Mesendoderm (in vitro differentiated cells): ENCODE data around the gene TGIF1.

ENCODE experiments used
- DNase-seq: peaks from one replicate; pipeline ENCODE4 v3.0.0; 2013
- H2AK5ac ChIP-seq: 2 replicates; pipeline ENCODE4 v1.6.1; 2013; ENCODE audit warnings: low read length, inconsistent platforms
- H2BK120ac ChIP-seq: 2 replicates; pipeline ENCODE4 v1.6.1; 2013; ENCODE audit warnings: low read depth, mild to moderate bottlenecking, low read length, moderate library complexity, mixed read lengths
- H2BK15ac ChIP-seq: replicated peaks from 2 replicates; pipeline ENCODE4 v1.6.1; 2013; ENCODE audit warnings: low read depth, mild to moderate bottlenecking, moderate library complexity
- H2BK5ac ChIP-seq: 2 replicates; pipeline ENCODE4 v1.6.1; 2013; ENCODE audit warnings: low read length, inconsistent platforms
- H3K18ac ChIP-seq: 2 replicates; pipeline ENCODE4 v1.6.1; 2013; ENCODE audit warnings: mild to moderate bottlenecking, low read length, mixed read lengths
- H3K23ac ChIP-seq: one replicate; pipeline ENCODE4 v1.6.1; 2013; ENCODE audit warnings: low read length
- H3K27ac ChIP-seq: 2 replicates; pipeline ENCODE4 v1.5.1; 2013; ENCODE audit warnings: low read depth, mild to moderate bottlenecking, inconsistent platforms, low read length, moderate library complexity
- H3K27me3 ChIP-seq: 2 replicates; pipeline ENCODE4 v1.6.1; 2013; ENCODE audit warnings: low read length, control low read depth, mild to moderate bottlenecking, inconsistent platforms; ENCODE audit not compliant: insufficient read depth, poor library complexity
- H3K36me3 ChIP-seq: 2 replicates; pipeline ENCODE4 v1.6.1; 2013; ENCODE audit warnings: low read length, inconsistent platforms; ENCODE audit not compliant: control insufficient read depth, insufficient read depth
- H3K4ac ChIP-seq: one replicate; pipeline ENCODE4 v1.6.1; 2013; ENCODE audit warnings: low read depth, mild to moderate bottlenecking, low read length, moderate library complexity
- H3K4me1 ChIP-seq: 2 replicates; pipeline ENCODE4 v1.6.1; 2013; ENCODE audit warnings: low read depth, low read length, inconsistent platforms; ENCODE audit not compliant: control insufficient read depth
- H3K4me2 ChIP-seq: 2 replicates; pipeline ENCODE4 v1.6.1; 2013; ENCODE audit warnings: low read length
- H3K4me3 ChIP-seq: 2 replicates; pipeline ENCODE4 v1.5.1; 2013; ENCODE audit warnings: mild to moderate bottlenecking, low read length
- H3K56ac ChIP-seq: one replicate; pipeline ENCODE4 v1.6.1; 2013; ENCODE audit warnings: low read length
- H3K79me1 ChIP-seq: 2 replicates; pipeline ENCODE4 v1.6.1; 2013; ENCODE audit warnings: low read length, inconsistent platforms
- H3K79me2 ChIP-seq: 2 replicates; pipeline ENCODE4 v1.6.1; 2013; ENCODE audit warnings: mild to moderate bottlenecking, low read length; ENCODE audit not compliant: control insufficient read depth, insufficient read depth
- H3K9ac ChIP-seq: 2 replicates; pipeline ENCODE4 v1.6.1; 2013; ENCODE audit warnings: low read length, inconsistent platforms
- H4K5ac ChIP-seq: one replicate; pipeline ENCODE4 v1.6.1; 2013; ENCODE audit warnings: low read length
- H4K8ac ChIP-seq: one replicate; pipeline ENCODE4 v1.6.1; 2013; ENCODE audit warnings: low read depth, mild to moderate bottlenecking, control low read depth, low read length, moderate library complexity
- WGBS: extraction: QIAGEN DNeasy Blood & Tissue Kit; methylation state at CpG from one replicate; pipeline ENCODE4 v1.1.7; 2013; ENCODE audit warnings: low lambda C conversion rate, missing lambda C conversion rate; ENCODE audit not compliant: insufficient coverage; ENCODE audit errors: extremely low coverage; 5-methylcytosine and 5-hydroxymethylcytosine counted together

TGIF1 gene

GRCh38 chr18:3447068-3447894 is 2.7 kb upstream of the TGIF1 start:
- Histone ChIP-seq H2BK15ac (peak overlapping the region; percentile 94), H3K23ac (peak overlapping the region; percentile 90), H3K4me2 (peak overlapping the region; percentile 94), H3K4me1 (peaks cover 10% of the 10 kb centered on the region), H2AK5ac (peak overlapping the region; percentile 83), H3K79me2 (peaks cover 29% of the 10 kb centered on the region), H3K56ac (peak overlapping the region; percentile 99), H3K4ac (peak overlapping the region; percentile 41), H2BK5ac (peak overlapping the region; percentile 95), H2BK120ac (peak overlapping the region; percentile 68), H3K27ac (peak overlapping the region; percentile 99), H4K8ac (no peak overlapping the region), H3K27me3 (no peaks in the 10 kb centered on the region), H3K18ac (peak overlapping the region; percentile 82), H3K36me3 (no peaks in the 10 kb centered on the region), H3K9ac (peak overlapping the region; percentile 94), H3K79me1 (no peaks in the 10 kb centered on the region), H3K4me3 (peak overlapping the region; percentile 46), H4K5ac (peak overlapping the region; percentile 26)
- DNase-seq = peak; percentile 91
- no CpG with 5 or more reads among the region's 22 CpGs for WGBS

- DNase-seq = peak; percentile 99
- peak overlapping the region; percentile 99 for H3K27ac ChIP-seq
- no CpG with 5 or more reads among the region's 63 CpGs for WGBS
Measured at GRCh38 chr18:3447895-3448837, 1.8 kb upstream of the TGIF1 start.

GRCh38 chr18:3448838-3449511 is 997 bp upstream of the TGIF1 start:
- H3K36me3 ChIP-seq = no peaks in the 10 kb centered on the region
- H3K56ac ChIP-seq = peak overlapping the region; percentile 91
- H3K9ac ChIP-seq = peak overlapping the region; percentile 76
- peak overlapping the region; percentile 90 for H3K4me2 ChIP-seq
- H3K79me1 ChIP-seq = no peaks in the 10 kb centered on the region
- peaks cover 46% of the 10 kb centered on the region for H3K79me2 ChIP-seq
- H2AK5ac ChIP-seq = no peak overlapping the region
- H2BK5ac ChIP-seq = peak overlapping the region; percentile 27
- no peak overlapping the region for H4K5ac ChIP-seq
- no CpG with 5 or more reads among the region's 38 CpGs for WGBS
- no peak overlapping the region for H4K8ac ChIP-seq
- peak overlapping the region; percentile 64 for H3K4ac ChIP-seq
- H2BK120ac ChIP-seq = no peak overlapping the region
- no peaks in the 10 kb centered on the region for H3K27me3 ChIP-seq
- peak overlapping the region; percentile 91 for H3K27ac ChIP-seq
- H3K23ac ChIP-seq = peak overlapping the region; percentile 0
- H2BK15ac ChIP-seq = no peak overlapping the region
- peaks cover 10% of the 10 kb centered on the region for H3K4me1 ChIP-seq
- DNase-seq = peak; percentile 91
- peak overlapping the region; percentile 72 for H3K4me3 ChIP-seq
- H3K18ac ChIP-seq = peak overlapping the region; percentile 91

More at GRCh38 chr18:3447895-3448837, 1.8 kb upstream of the TGIF1 start:
- Histone ChIP-seq H3K4me3 (peak overlapping the region; percentile 72), H2AK5ac (no peak overlapping the region), H3K79me2 (peaks cover 38% of the 10 kb centered on the region), H3K18ac (peak overlapping the region; percentile 91), H4K8ac (no peak overlapping the region), H3K23ac (peak overlapping the region; percentile 83), H3K56ac (peak overlapping the region; percentile 99), H3K36me3 (no peaks in the 10 kb centered on the region), H3K27me3 (no peaks in the 10 kb centered on the region), H2BK120ac (peak overlapping the region; percentile 68), H2BK15ac (no peak overlapping the region), H3K4me2 (peak overlapping the region; percentile 94), H3K79me1 (no peaks in the 10 kb centered on the region), H3K9ac (peak overlapping the region; percentile 94), H3K4me1 (peaks cover 10% of the 10 kb centered on the region), H4K5ac (peak overlapping the region; percentile 26), H3K4ac (peak overlapping the region; percentile 74), H2BK5ac (peak overlapping the region; percentile 95)

- Histone ChIP-seq H4K8ac (peak overlapping the region; percentile 31), H3K23ac (no peak overlapping the region), H3K18ac (peak overlapping the region; percentile 91), H2AK5ac (no peak overlapping the region), H3K56ac (peak overlapping the region; percentile 83), H2BK120ac (peak overlapping the region; percentile 47), H4K5ac (no peak overlapping the region), H3K4me1 (peaks cover 10% of the 10 kb centered on the region), H3K27ac (peak overlapping the region; percentile 98), H2BK15ac (peak overlapping the region; percentile 48), H3K4me2 (peak overlapping the region; percentile 26), H3K4me3 (peak overlapping the region; percentile 64), H3K36me3 (no peaks in the 10 kb centered on the region), H3K79me2 (peaks cover 49% of the 10 kb centered on the region), H3K27me3 (no peaks in the 10 kb centered on the region), H2BK5ac (peak overlapping the region; percentile 33), H3K9ac (peak overlapping the region; percentile 78), H3K4ac (peak overlapping the region; percentile 64), H3K79me1 (no peaks in the 10 kb centered on the region)
- DNase-seq = peak; percentile 95
- no CpG with 5 or more reads among the region's 47 CpGs for WGBS
Measured at GRCh38 chr18:3449512-3450011, 410 bp upstream of the TGIF1 start.

GRCh38 chr18:3450799-3451182 is 819 bp downstream of the TGIF1 start:
- Histone ChIP-seq H2AK5ac (no peak overlapping the region), H3K4me3 (peak overlapping the region; percentile 98), H2BK120ac (peak overlapping the region; percentile 66), H3K23ac (peak overlapping the region; percentile 100), H4K8ac (no peak overlapping the region), H3K79me2 (peaks cover 57% of the 10 kb centered on the region), H2BK5ac (peak overlapping the region; percentile 94), H3K27me3 (no peaks in the 10 kb centered on the region), H3K56ac (peak overlapping the region; percentile 97), H3K79me1 (no peaks in the 10 kb centered on the region), H3K4ac (peak overlapping the region; percentile 93), H2BK15ac (peak overlapping the region; percentile 1), H3K4me2 (peak overlapping the region; percentile 21), H3K4me1 (peaks cover 7% of the 10 kb centered on the region), H3K36me3 (no peaks in the 10 kb centered on the region), H3K27ac (peak overlapping the region; percentile 98), H3K9ac (peak overlapping the region; percentile 96), H4K5ac (no peak overlapping the region), H3K18ac (peak overlapping the region; percentile 85)
- no peak for DNase-seq
- no CpG with 5 or more reads among the region's 30 CpGs for WGBS
